H9 (cell line): ENCODE measurements around the gene TFPI. TPM values are rescaled to one million over a fixed set of nuclear protein-coding genes. Genes with fewer than 3 reads are reported as not detected.

Source experiments
- DNase-seq: peaks from one replicate; pipeline ENCODE4 v3.0.0-alpha.2; 2017
- H2AFZ ChIP-seq: one replicate; pipeline ENCODE4 v1.6.1; 2013; ENCODE audit warnings: mild to moderate bottlenecking, low read length, control low read depth, moderate library complexity
- H2AK5ac ChIP-seq: 2 replicates; pipeline ENCODE4 v1.6.1; 2013; ENCODE audit warnings: low read length, control low read depth, mixed read lengths; ENCODE audit not compliant: insufficient read length
- H2BK120ac ChIP-seq: one replicate; pipeline ENCODE4 v1.6.1; 2013; ENCODE audit warnings: low read depth, mild to moderate bottlenecking, low read length, control low read depth, inconsistent platforms; ENCODE audit not compliant: poor library complexity, severe bottlenecking
- H2BK12ac ChIP-seq: 2 replicates; pipeline ENCODE4 v1.6.1; 2013; ENCODE audit warnings: low read length, control low read depth, mixed read lengths, low read depth; ENCODE audit not compliant: insufficient read length
- H2BK15ac ChIP-seq: 2 replicates; pipeline ENCODE4 v1.6.1; 2013; ENCODE audit warnings: low read depth, low read length, control low read depth
- H2BK20ac ChIP-seq: one replicate; pipeline ENCODE4 v1.6.1; 2013; ENCODE audit warnings: low read depth, mild to moderate bottlenecking, low read length, control low read depth, inconsistent platforms; ENCODE audit not compliant: poor library complexity, severe bottlenecking
- H2BK5ac ChIP-seq: 2 replicates; pipeline ENCODE4 v1.6.1; 2013; ENCODE audit warnings: low read length, control low read depth, mixed read lengths; ENCODE audit not compliant: insufficient read length
- H3K14ac ChIP-seq: 2 replicates; pipeline ENCODE4 v1.6.1; 2013; ENCODE audit warnings: low read length, control low read depth; ENCODE audit not compliant: insufficient read depth
- H3K18ac ChIP-seq: 2 replicates; pipeline ENCODE4 v1.6.1; 2013; ENCODE audit warnings: low read depth, mild to moderate bottlenecking, mixed read lengths, low read length, control low read depth; ENCODE audit not compliant: insufficient read length
- H3K23ac ChIP-seq: 2 replicates; pipeline ENCODE4 v1.6.1; 2013; ENCODE audit warnings: low read length, control low read depth, mixed read lengths, low read depth; ENCODE audit not compliant: insufficient read length
- H3K23me2 ChIP-seq: 2 replicates; pipeline ENCODE4 v1.6.1; 2013; ENCODE audit warnings: low read depth, mild to moderate bottlenecking, mixed read lengths, low read length, control low read depth; ENCODE audit not compliant: insufficient read length, poor library complexity, severe bottlenecking
- H3K27ac ChIP-seq: 2 replicates; pipeline ENCODE4 v1.5.1; 2013; ENCODE audit warnings: low read length, control low read depth, mixed read lengths, low read depth; ENCODE audit not compliant: insufficient read length
- H3K27me3 ChIP-seq: 2 replicates; pipeline ENCODE4 v1.6.1; 2013; ENCODE audit warnings: low read length, control low read depth, inconsistent platforms; ENCODE audit not compliant: insufficient read depth
- H3K4ac ChIP-seq: 2 replicates; pipeline ENCODE4 v1.6.1; 2013; ENCODE audit warnings: low read depth, mild to moderate bottlenecking, control low read depth, inconsistent platforms, low read length, moderate library complexity
- H3K4me1 ChIP-seq: 2 replicates; pipeline ENCODE4 v1.6.1; 2013; ENCODE audit warnings: low read length, control low read depth, inconsistent platforms; ENCODE audit not compliant: insufficient read depth
- H3K4me2 ChIP-seq: 2 replicates; pipeline ENCODE4 v1.6.1; 2013; ENCODE audit warnings: low read length, control low read depth, mixed read lengths; ENCODE audit not compliant: insufficient read length, insufficient read depth
- H3K56ac ChIP-seq: 2 replicates; pipeline ENCODE4 v1.6.1; 2013; ENCODE audit warnings: low read depth, mild to moderate bottlenecking, mixed read lengths, low read length, control low read depth; ENCODE audit not compliant: insufficient read length
- H3K79me1 ChIP-seq: 2 replicates; pipeline ENCODE4 v1.6.1; 2013; ENCODE audit warnings: low read depth, mild to moderate bottlenecking, moderate library complexity, low read length, control low read depth, inconsistent platforms; ENCODE audit not compliant: insufficient read depth, poor library complexity, severe bottlenecking
- H3K79me2 ChIP-seq: 2 replicates; pipeline ENCODE4 v1.6.1; 2013; ENCODE audit warnings: low read length, control low read depth, inconsistent platforms; ENCODE audit not compliant: insufficient read depth
- H3K9ac ChIP-seq: 2 replicates; pipeline ENCODE4 v1.6.1; 2013; ENCODE audit warnings: low read length, control low read depth, mixed read lengths; ENCODE audit not compliant: insufficient read length; ENCODE audit errors: extremely low read depth
- H3K9me3 ChIP-seq: one replicate; pipeline ENCODE4 v1.6.1; 2013; ENCODE audit warnings: low read depth, low read length, inconsistent platforms; ENCODE audit not compliant: control insufficient read depth
- H3T11ph ChIP-seq: one replicate; pipeline ENCODE4 v1.6.1; 2013; ENCODE audit warnings: mild to moderate bottlenecking, low read length, control low read depth, inconsistent platforms
- H4K20me1 ChIP-seq: one replicate; pipeline ENCODE4 v1.6.1; 2013; ENCODE audit not compliant: control insufficient read depth, insufficient read length, insufficient read depth
- H4K5ac ChIP-seq: 2 replicates; pipeline ENCODE4 v1.6.1; 2013; ENCODE audit warnings: low read depth, mild to moderate bottlenecking, mixed read lengths, low read length, control low read depth; ENCODE audit not compliant: insufficient read length
- H4K8ac ChIP-seq: replicated peaks from 2 replicates; pipeline ENCODE4 v1.6.1; 2013; ENCODE audit warnings: low read length, control low read depth, mixed read lengths, low read depth; ENCODE audit not compliant: insufficient read length
- H4K91ac ChIP-seq: 2 replicates; pipeline ENCODE4 v1.6.1; 2013; ENCODE audit warnings: low read depth, mild to moderate bottlenecking, moderate library complexity, mixed read lengths, low read length, control low read depth; ENCODE audit not compliant: insufficient read length
- H3K27ac Mint-ChIP-seq, 3 experiments: 2 replicates in 2 of 3; 3 replicates in 1 of 3; pipeline ENCODE4 v1.8.0; 2020 to 2021; ENCODE audit warnings: mixed read lengths in 3 of 3, mild to moderate bottlenecking in 1 of 3, moderate library complexity in 1 of 3
- H3K27me3 Mint-ChIP-seq: 2 replicates; pipeline ENCODE4 v1.8.0; 2021; ENCODE audit warnings: low read depth, mild to moderate bottlenecking, moderate library complexity, mixed read lengths
- H3K36me3 Mint-ChIP-seq, 3 experiments: 2 replicates in 2 of 3; 3 replicates in 1 of 3; pipeline ENCODE4 v1.8.0; 2020 to 2021; ENCODE audit warnings: low read depth in 3 of 3, mixed read lengths in 3 of 3; ENCODE audit not compliant: insufficient read depth in 1 of 3
- H3K4me1 Mint-ChIP-seq, 2 experiments: 2 replicates each; pipeline ENCODE4 v1.8.0; 2020; ENCODE audit warnings: mixed read lengths in 2 of 2
- H3K4me3 Mint-ChIP-seq, 2 experiments: 2 replicates in 1 of 2; 3 replicates in 1 of 2; pipeline ENCODE4 v1.8.0; 2020 to 2021; ENCODE audit warnings: mild to moderate bottlenecking in 2 of 2, mixed read lengths in 2 of 2, moderate library complexity in 1 of 2
- H3K9me3 Mint-ChIP-seq, 2 experiments: 2 replicates in 1 of 2; 3 replicates in 1 of 2; pipeline ENCODE4 v1.8.0; 2020; ENCODE audit warnings: mild to moderate bottlenecking in 2 of 2, mixed read lengths in 2 of 2, moderate library complexity in 1 of 2
- WGBS: extraction: QIAGEN DNeasy Blood & Tissue Kit; methylation state at CpG from one replicate; pipeline ENCODE4 v1.1.7; 2013; ENCODE audit warnings: missing lambda C conversion rate, low lambda C conversion rate, mixed read lengths; ENCODE audit not compliant: insufficient read length; ENCODE audit errors: extremely low coverage; 5-methylcytosine and 5-hydroxymethylcytosine counted together
- total RNA-seq: library from RNA; stranded (reverse); gene quantifications from 2 replicates; pipeline ENCODE4 v1.2.1, GENCODE V29; 2021
- TF ChIP-seq, protein P1 (sequence below): fragments of 200-600 bp; sonication (generic); conservative IDR thresholded peaks from 3 replicates; pipeline ENCODE4 v1.8.0; 2021; ENCODE audit warnings: antibody characterized with exemption, mild to moderate bottlenecking

Gene TFPI
- total RNA-seq, 1 experiment from 2014 or later = 5.8 TPM

- Histone ChIP-seq H3K56ac (no peak overlapping the region), H4K5ac (no peak overlapping the region), H3K27ac (no peak overlapping the region), H2BK120ac (no peak overlapping the region), H4K91ac (no peak overlapping the region), H2BK20ac (no peak overlapping the region), H3K23me2 (no peaks in the 10 kb centered on the region), H3K27me3 (no peaks in the 10 kb centered on the region), H3K18ac (no peak overlapping the region), H4K8ac (no peak overlapping the region), H2AK5ac (no peak overlapping the region), H3K9me3 (no peaks in the 10 kb centered on the region), H2BK12ac (no peak overlapping the region), H3T11ph (no peak overlapping the region), H3K79me2 (no peaks in the 10 kb centered on the region), H2BK5ac (no peak overlapping the region), H3K79me1 (no peaks in the 10 kb centered on the region), H3K14ac (no peak overlapping the region), H3K4ac (no peak overlapping the region), H2BK15ac (no peak overlapping the region), H3K4me1 (no peaks in the 10 kb centered on the region), H3K9ac (no peak overlapping the region), H3K23ac (no peak overlapping the region), H3K4me2 (no peak overlapping the region), H2AFZ (no peak overlapping the region), H4K20me1 (no peaks in the 10 kb centered on the region)
- DNase-seq = no peak
- no peaks in the 10 kb centered on the region for H3K36me3 Mint-ChIP-seq
- H3K4me1 Mint-ChIP-seq = no peaks in the 10 kb centered on the region
- no peak overlapping the region for H3K27ac Mint-ChIP-seq
- H3K9me3 Mint-ChIP-seq = no peaks in the 10 kb centered on the region
- H3K27me3 Mint-ChIP-seq = no peaks in the 10 kb centered on the region
- WGBS = no CpG with 5 or more reads among the region's 2 CpGs
- no peak overlapping the region for H3K4me3 Mint-ChIP-seq
- TF ChIP-seq, protein P1, sequence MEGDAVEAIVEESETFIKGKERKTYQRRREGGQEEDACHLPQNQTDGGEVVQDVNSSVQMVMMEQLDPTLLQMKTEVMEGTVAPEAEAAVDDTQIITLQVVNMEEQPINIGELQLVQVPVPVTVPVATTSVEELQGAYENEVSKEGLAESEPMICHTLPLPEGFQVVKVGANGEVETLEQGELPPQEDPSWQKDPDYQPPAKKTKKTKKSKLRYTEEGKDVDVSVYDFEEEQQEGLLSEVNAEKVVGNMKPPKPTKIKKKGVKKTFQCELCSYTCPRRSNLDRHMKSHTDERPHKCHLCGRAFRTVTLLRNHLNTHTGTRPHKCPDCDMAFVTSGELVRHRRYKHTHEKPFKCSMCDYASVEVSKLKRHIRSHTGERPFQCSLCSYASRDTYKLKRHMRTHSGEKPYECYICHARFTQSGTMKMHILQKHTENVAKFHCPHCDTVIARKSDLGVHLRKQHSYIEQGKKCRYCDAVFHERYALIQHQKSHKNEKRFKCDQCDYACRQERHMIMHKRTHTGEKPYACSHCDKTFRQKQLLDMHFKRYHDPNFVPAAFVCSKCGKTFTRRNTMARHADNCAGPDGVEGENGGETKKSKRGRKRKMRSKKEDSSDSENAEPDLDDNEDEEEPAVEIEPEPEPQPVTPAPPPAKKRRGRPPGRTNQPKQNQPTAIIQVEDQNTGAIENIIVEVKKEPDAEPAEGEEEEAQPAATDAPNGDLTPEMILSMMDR = no peak
Observed at GRCh38 chr2:187483537-187483936, 70.7 kb downstream of the TFPI start.
